ENCODE measurements around the gene PDLIM1. TPM values are rescaled to one million over a fixed set of nuclear protein-coding genes. Genes with fewer than 3 reads are reported as not detected.

The PDLIM1 gene
- total and polyA plus RNA-seq, 2 of the 8 experiments (the other 6 are each of a cell fraction or from before 2014, with no cell fraction given) = 169 to 245 TPM

DNA sequence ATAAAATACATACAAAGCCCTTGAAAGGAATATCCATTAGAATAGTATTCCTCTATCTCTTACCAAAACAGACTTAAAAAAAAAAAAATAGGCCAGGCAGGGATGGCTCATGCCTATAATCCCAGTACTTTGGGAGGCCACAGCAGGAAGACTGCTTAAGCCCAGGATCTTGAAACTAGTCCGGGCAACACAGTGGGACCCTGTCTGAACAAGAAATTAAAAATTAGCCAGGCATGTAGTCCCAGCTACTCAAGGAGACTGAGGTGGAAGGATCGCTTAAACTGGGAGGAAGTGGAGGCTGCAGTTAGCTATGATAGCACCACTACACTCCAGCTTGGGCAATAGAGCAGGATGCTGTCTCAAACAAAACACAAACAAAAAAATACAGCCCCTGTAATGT, 9.6 kb downstream of the PDLIM1 start:
- Histone ChIP-seq H3K23ac (ENCODE audit: insufficient read length) (no peak overlapping the region), H3K14ac (ENCODE audit: insufficient read length) (no peak overlapping the region), H3K56ac (replicated peaks; ENCODE audit: insufficient read length, low read depth, low read length) (no peak overlapping the region), H3K4me2 (ENCODE audit: insufficient read depth in 1 of 2, low read depth in 2 of 2, low read length in 2 of 2) (no peak overlapping the region), H3K4me1 (replicated peaks in 1 of 4; ENCODE audit: control insufficient read depth in 3 of 4, insufficient read depth in 4 of 4, low read length in 3 of 4) (peaks cover 0 to 17% (median 7%) of the 10 kb centered on the region in 4 experiments; a peak in 3 of 7 replicates), H2BK20ac (ENCODE audit: low read length) (no peak overlapping the region), H2BK12ac (ENCODE audit: low read depth, low read length) (no peak overlapping the region), H3K36me3 (ENCODE audit: control insufficient read depth in 2 of 4, insufficient read depth in 4 of 4, low read length in 3 of 4) (no peaks in the 10 kb centered on the region), H3K4ac (replicated peaks; ENCODE audit: insufficient read length, low read depth, low read length) (no peak overlapping the region), H2AK5ac (ENCODE audit: low read depth, low read length) (no peak overlapping the region), H4K5ac (ENCODE audit: insufficient read length, low read depth, low read length) (no peak overlapping the region), H3K79me2 (ENCODE audit: control insufficient read depth in 1 of 2, insufficient read depth in 2 of 2, low read length in 2 of 2) (peaks cover 30 to 96% of the 10 kb centered on the region in 2 experiments), H3K9ac (replicated peaks in 1 of 4; ENCODE audit: extremely low read depth in 1 of 4, low read depth in 3 of 4, low read length in 3 of 4) (no peak overlapping the region), H3K18ac (ENCODE audit: extremely low read depth, low read length) (no peak overlapping the region), H3K9me3 (ENCODE audit: insufficient read depth in 2 of 2, low read depth in 1 of 2, low read length in 1 of 2) (no peaks in the 10 kb centered on the region), H3K27ac (ENCODE audit: low read depth, low read length) (no peak overlapping the region), H3K79me1 (ENCODE audit: low read depth, low read length) (peaks cover 16% of the 10 kb centered on the region), H2BK5ac (ENCODE audit: low read depth, low read length) (no peak overlapping the region), H4K20me1 (replicated peaks in 1 of 2; ENCODE audit: control insufficient read depth in 1 of 2, insufficient read depth in 2 of 2, low read length in 2 of 2) (peaks cover 2 to 9% of the 10 kb centered on the region in 2 experiments), H2AFZ (ENCODE audit: low read length) (no peak overlapping the region), H4K91ac (replicated peaks; ENCODE audit: insufficient read length, low read length) (no peak overlapping the region), H2BK120ac (replicated peaks; ENCODE audit: low read depth, low read length) (no peak overlapping the region), H3K4me3 (ENCODE audit: extremely low read depth in 1 of 4, insufficient read depth in 2 of 4, low read depth in 3 of 4, low read length in 4 of 4) (no peak overlapping the region), H2BK15ac (ENCODE audit: low read length) (no peak overlapping the region), H3K23me2 (ENCODE audit: low read depth, low read length) (no peaks in the 10 kb centered on the region), H4K8ac (ENCODE audit: extremely low read depth, insufficient read depth, low read length) (no peak overlapping the region), H3K27me3 (replicated peaks in 1 of 4; ENCODE audit: control insufficient read depth in 3 of 4, extremely low read depth in 1 of 4, insufficient read depth in 3 of 4, low read length in 3 of 4) (no peaks in the 10 kb centered on the region)
- DNase-seq (ENCODE audit: low read depth in 1 of 2, low spot score in 2 of 2) (no peak), FAIRE-seq (no peak)
- WGBS, 2 experiments (ENCODE audit: extremely low coverage in 1 of 2, insufficient coverage in 1 of 2, insufficient read length in 1 of 2, insufficient replicate concordance in 2 of 2, low coverage in 1 of 2, low lambda C conversion rate in 2 of 2, missing lambda C conversion rate in 1 of 2) = 100% methylated on average over 2 of the region's 2 CpGs; no CpG with 5 or more reads in 1 of the 2 experiments
- POLR2A ChIA-PET (ENCODE audit: partially characterized antibody) = interaction anchor here (0.9 to 2.4 kb wide), 4 partner anchors 11 to 53 kb away, joined by 3 to 6 read pairs (median 4); no protein-coding TSS in a partner anchor
- CTCF ChIA-PET (ENCODE audit: partially characterized antibody) = interaction anchor here (0.6 to 2.3 kb wide), 9 partner anchors 8 to 1929 kb away, joined by 3 to 14 read pairs (median 3); no protein-coding TSS in a partner anchor
- no peak for TF ChIP-seq CBX5 (IDR thresholded peaks at IDR 0.05; ENCODE audit: low read depth, low read length)

Measured in H1 (cell line).